Cardiac muscle cell (in vitro differentiated cells and primary cell): Measurements from ENCODE around the gene RNASEH2A. TPM values are rescaled to one million over a fixed set of nuclear protein-coding genes. Genes with fewer than 3 reads are reported as not detected.

ENCODE experiments used
- DNase-seq, 2 donors: peaks; one replicate each; pipeline versions ENCODE4 v3.0.0 to v3.0.0-alpha.2; 2010 to 2017; ENCODE audit warnings: low read depth in 1 of 2, low spot score in 1 of 2
- H3K27ac ChIP-seq: fragments of 200-600 bp; sonication (generic); 2 replicates; pipeline ENCODE4 v1.5.1; 2016
- H3K27me3 ChIP-seq: fragments of 200-600 bp; sonication (generic); 2 replicates; pipeline ENCODE4 v1.6.0; 2016; ENCODE audit warnings: control low read depth
- H3K36me3 ChIP-seq: fragments of 200-600 bp; sonication (generic); 2 replicates; pipeline ENCODE4 v1.5.1; 2016; ENCODE audit warnings: control low read depth
- H3K4me1 ChIP-seq: fragments of 200-600 bp; sonication (generic); 2 replicates; pipeline ENCODE4 v1.8.1; 2017; ENCODE audit warnings: low read depth, mild to moderate bottlenecking, mixed run types
- H3K4me3 ChIP-seq: fragments of 200-600 bp; sonication (generic); 2 replicates; pipeline ENCODE4 v1.5.1; 2016; ENCODE audit warnings: mild to moderate bottlenecking
- H3K9me3 ChIP-seq: fragments of 200-600 bp; sonication (generic); 2 replicates; pipeline ENCODE4 v1.5.1; 2017; ENCODE audit warnings: low read depth, mild to moderate bottlenecking, control low read depth
- polyA plus RNA-seq: library from polyadenylated mRNA; unstranded; fragments of >200 nt; fragmentation: Nextera tagmentation; extraction: Ambion mirVana; gene quantifications from 2 replicates; pipeline ENCODE4 v1.2.1, GENCODE V29; 2016
- total RNA-seq: library from RNA; depleted of rRNA; stranded (reverse); fragments of >200 nt; gene quantifications from 2 replicates; pipeline ENCODE4 v1.2.3, GENCODE V29; 2016
- TF ChIP-seq, protein P1 (sequence below): IDR thresholded peaks from 2 replicates; pipeline ENCODE4 v1.5.1; 2012; ENCODE audit warnings: low read depth, mild to moderate bottlenecking, low read length

RNASEH2A gene
- total and polyA plus RNA-seq, 2 experiments from 2014 or later, result 29.0 to 40.4 TPM

GRCh38 chr19:12799742-12800465 lies 6.5 kb upstream of the RNASEH2A start:
- Histone ChIP-seq H3K27ac (no peak overlapping the region), H3K9me3 (no peaks in the 10 kb centered on the region), H3K4me1 (peaks cover 3% of the 10 kb centered on the region), H3K27me3 (no peaks in the 10 kb centered on the region), H3K36me3 (peaks cover 10% of the 10 kb centered on the region), H3K4me3 (no peak overlapping the region)
- TF ChIP-seq, protein P1, sequence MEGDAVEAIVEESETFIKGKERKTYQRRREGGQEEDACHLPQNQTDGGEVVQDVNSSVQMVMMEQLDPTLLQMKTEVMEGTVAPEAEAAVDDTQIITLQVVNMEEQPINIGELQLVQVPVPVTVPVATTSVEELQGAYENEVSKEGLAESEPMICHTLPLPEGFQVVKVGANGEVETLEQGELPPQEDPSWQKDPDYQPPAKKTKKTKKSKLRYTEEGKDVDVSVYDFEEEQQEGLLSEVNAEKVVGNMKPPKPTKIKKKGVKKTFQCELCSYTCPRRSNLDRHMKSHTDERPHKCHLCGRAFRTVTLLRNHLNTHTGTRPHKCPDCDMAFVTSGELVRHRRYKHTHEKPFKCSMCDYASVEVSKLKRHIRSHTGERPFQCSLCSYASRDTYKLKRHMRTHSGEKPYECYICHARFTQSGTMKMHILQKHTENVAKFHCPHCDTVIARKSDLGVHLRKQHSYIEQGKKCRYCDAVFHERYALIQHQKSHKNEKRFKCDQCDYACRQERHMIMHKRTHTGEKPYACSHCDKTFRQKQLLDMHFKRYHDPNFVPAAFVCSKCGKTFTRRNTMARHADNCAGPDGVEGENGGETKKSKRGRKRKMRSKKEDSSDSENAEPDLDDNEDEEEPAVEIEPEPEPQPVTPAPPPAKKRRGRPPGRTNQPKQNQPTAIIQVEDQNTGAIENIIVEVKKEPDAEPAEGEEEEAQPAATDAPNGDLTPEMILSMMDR, result no peak
- no peak for DNase-seq

DNA sequence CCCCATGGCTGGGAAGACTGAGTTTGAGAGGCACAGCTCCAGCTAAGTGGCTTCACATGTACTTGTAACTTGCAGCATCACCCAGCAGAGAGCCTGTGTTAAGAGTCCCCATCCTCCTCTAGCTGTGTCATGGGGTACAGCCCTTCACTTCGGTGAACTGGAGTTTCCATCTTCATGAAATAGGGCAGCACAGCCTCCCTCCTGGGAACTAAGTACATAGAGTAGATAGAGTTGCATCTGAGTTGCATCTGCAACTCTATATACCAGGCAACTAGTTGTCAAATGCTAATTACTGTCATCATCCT lies 6.0 kb upstream of the RNASEH2A start:
- Histone ChIP-seq H3K27ac (no peak overlapping the region), H3K27me3 (no peaks in the 10 kb centered on the region), H3K4me1 (peaks cover 3% of the 10 kb centered on the region), H3K9me3 (no peaks in the 10 kb centered on the region), H3K4me3 (peak overlapping the region; percentile 73), H3K36me3 (peaks cover 10% of the 10 kb centered on the region)
- no peak for DNase-seq
- TF ChIP-seq, protein P1, result no peak

DNA sequence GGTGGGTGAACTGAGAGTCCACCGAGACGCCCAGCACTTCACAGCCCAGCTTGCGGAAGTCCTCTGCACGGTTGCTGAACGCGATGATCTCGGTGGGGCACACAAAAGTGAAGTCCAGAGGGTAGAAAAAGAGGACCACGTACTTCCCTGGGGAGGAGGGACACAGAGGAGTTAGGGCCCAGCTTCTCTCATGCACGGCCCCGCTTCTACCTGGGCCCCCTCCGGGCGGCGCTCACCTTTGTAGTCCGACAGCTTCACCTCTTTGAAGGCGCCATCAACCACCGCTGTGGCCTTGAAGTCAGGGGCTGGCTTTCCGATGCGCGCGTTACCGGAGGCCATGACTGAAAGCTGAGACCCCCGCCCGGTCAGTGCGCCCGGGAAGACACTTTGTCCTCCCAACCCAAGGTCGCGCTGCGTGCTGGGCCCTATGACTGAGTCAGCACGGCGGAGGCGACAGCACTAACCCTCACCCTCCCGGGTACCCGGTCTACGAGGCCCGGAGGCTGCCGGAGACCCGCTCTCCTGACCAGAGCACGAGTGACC lies 5.4 kb upstream of the RNASEH2A start:
- Histone ChIP-seq H3K36me3 (peaks cover 10% of the 10 kb centered on the region), H3K4me1 (peaks cover 3% of the 10 kb centered on the region), H3K4me3 (peak overlapping the region; percentile 73), H3K27ac (peak overlapping the region; percentile 67), H3K9me3 (no peaks in the 10 kb centered on the region), H3K27me3 (no peaks in the 10 kb centered on the region)
- TF ChIP-seq, protein P1, result no peak
- DNase-seq, result peak in 1 of 2 donors; percentile 60

DNA sequence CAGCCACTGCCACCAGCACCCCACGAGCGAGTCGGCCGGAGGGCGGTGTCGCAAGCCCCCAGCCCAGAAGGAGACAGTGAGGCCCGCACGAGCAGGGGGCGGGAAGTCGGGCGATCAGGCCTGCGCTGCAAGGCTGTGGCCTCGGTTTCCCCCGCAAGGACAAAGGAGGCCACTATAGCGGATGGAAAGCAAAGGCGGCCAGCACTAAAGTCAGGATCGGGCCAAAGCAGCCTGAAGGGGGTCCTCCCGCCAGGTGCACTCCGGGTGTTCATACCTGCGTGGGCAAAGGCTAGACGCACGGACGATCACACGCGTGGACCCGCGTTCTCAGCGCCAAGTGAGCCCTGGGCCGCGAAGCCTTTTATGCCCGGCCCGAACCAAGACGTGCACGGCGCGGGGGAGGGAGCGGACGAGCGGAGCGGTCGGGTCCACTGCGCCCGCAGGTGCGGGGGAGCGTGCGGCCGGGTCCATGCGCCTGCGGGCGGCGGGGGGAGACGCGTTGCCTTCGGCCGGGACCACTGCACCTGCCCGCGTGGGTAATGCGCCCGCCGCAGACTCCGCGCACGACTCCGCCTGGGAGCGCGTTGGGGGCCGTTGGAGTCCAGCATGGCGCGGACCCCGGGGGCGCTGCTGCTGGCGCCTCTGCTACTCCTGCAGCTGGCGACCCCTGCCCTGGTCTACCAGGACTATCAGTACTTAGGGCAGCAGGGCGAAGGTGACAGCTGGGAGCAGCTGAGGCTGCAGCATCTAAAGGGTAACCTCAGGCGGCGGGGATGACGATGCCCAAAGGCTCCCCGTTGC lies 4.7 kb upstream of the RNASEH2A start, which contains the start of the genes PRDX2 and THSD8:
PRDX2 (minus strand) TSS at position 335 of the 801 bp plus-strand sequence. CDS start 539 bp downstream, outside the sequence.
THSD8 (plus strand) TSS at position 604 of the 801 bp plus-strand sequence; CDS start at position 607, 3 bp downstream.
- DNase-seq, result peak; percentile 86 to 91
- Histone ChIP-seq H3K4me3 (peak within 1 kb of the TSS; percentile 73), H3K36me3 (peaks cover 10% of the 10 kb centered on the region), H3K27me3 (no peaks in the 10 kb centered on the region), H3K4me1 (peaks cover 3% of the 10 kb centered on the region), H3K27ac (peak within 1 kb of the TSS; percentile 67), H3K9me3 (no peaks in the 10 kb centered on the region)
- TF ChIP-seq, protein P1, result no peak

- H3K4me1 ChIP-seq, result peaks cover 6% of the 10 kb centered on the region
- DNase-seq, result peak in 1 of 2 donors; percentile 21
- TF ChIP-seq, protein P1, result no peak
- no peak overlapping the region for H3K27ac ChIP-seq
- no peaks in the 10 kb centered on the region for H3K27me3 ChIP-seq
- peak overlapping the region; percentile 73 for H3K4me3 ChIP-seq
- peaks cover 10% of the 10 kb centered on the region for H3K36me3 ChIP-seq
- H3K9me3 ChIP-seq, result no peaks in the 10 kb centered on the region
These were observed 3.9 kb upstream of the RNASEH2A start for GRCh38 chr19:12802267-12803106.
